GM19193 (cell line): ENCODE results near the gene ARHGEF3.
A peak's percentile ranks its signal among the peaks of the same experiment; 100 is the strongest.

ENCODE experiments used
- POLR2A ChIP-seq: IDR thresholded peaks from 4 replicates; pipeline ENCODE4 v1.6.1; 2011; ENCODE audit not compliant: insufficient read depth, insufficient read length; ENCODE audit errors: extremely low read depth

The ARHGEF3 gene

DNA sequence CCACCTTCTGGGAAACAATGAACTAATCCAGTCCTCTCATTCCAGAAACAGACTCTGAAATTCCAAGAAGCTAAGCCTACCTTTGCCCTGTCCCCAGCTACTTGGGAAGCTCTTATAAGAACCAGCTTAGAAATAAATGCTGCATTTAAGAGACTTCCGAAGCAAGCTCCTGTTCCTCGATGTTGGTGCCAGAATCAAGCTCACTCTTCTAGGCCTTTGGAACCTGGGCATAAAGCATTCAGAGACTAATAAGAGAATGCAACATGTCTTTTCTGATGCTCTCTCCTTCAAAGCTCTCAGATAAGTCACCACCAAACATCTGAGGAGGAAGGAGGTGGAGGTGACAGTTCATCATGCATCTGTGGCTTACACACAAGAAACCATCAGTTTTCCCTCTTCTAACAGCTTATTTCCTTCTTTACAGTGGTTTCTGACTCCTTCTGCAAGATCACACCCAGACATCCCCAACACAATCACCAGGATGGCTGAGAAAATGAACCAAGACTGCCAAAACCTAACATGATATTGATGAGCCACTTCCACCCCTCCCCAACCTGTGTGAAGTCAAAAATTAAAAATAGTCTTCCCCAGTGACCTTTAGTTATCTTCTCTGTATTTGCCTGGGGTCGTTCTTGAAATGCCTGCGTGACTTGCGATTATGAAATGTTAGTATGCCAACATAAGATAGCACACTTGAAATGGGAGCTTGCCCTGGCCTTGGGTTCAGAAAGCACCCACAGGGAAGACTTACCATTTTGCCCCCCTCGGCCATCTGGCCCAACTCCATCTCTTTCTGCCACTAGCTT lies 11.5 kb downstream of the ARHGEF3 start:
- TF ChIP-seq POLR2A = no peak

DNA sequence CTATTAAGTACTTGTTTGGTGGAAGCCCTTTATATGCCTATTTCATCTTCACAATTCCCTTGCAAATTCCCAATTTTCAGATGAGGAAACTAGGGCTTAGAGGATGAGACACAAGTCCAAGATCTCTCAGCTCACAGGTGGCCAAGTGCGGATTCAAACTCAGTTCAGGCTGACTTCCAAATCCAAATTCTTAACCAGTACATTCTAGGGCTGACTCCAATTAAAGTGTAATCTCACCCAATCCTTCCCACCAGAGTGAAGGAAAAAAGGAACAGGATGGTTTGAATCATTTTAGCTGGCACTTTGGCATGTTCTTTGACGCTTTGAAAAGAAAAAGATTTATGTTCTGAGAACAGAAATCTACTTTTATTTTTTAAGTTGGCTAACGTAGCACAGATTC lies 12.7 kb downstream of the ARHGEF3 start:
- TF ChIP-seq POLR2A = no peak

DNA sequence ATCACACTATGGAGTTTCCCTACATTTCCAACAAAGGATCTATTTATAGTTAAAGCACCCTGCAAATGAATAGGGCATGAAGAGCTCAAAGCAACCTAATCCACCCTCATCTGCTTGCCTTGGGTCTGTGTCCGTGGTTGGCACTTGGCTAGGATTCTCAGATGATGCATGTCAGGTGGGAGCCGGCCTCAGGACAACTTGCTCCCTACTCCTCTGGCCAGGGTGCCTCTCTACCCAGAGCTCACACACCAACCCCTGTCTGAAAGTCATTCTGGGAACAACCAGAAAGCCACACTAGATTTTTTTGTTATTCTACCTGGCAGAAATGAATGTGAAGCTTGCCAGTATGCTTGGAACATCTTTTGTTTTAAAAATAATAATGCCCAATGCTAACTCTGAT lies 13.2 kb downstream of the ARHGEF3 start:
- no peak for TF ChIP-seq POLR2A

DNA sequence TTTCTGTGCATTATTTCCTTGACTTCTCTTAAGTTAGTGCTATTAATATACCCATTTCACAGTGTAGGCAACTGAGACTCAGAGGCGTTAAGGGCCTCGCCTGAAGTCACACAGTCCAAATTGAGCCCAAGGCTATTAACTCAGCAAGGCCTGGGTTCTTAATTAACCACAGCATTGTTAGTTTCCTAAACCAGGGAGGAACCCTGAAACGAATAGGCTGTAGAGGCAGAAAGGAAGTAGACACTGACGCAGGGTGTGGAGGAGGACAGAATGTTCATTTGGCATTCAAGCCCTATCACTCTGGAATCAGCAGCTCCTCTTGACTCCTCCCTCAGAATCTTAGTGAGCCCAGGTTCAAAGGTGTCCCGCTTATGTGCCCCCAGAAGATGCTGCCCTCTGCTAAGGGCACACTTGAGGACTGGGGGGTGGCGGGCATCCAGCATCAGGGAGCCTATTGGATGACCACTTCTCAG lies 13.9 kb downstream of the ARHGEF3 start:
- no peak for TF ChIP-seq POLR2A

DNA sequence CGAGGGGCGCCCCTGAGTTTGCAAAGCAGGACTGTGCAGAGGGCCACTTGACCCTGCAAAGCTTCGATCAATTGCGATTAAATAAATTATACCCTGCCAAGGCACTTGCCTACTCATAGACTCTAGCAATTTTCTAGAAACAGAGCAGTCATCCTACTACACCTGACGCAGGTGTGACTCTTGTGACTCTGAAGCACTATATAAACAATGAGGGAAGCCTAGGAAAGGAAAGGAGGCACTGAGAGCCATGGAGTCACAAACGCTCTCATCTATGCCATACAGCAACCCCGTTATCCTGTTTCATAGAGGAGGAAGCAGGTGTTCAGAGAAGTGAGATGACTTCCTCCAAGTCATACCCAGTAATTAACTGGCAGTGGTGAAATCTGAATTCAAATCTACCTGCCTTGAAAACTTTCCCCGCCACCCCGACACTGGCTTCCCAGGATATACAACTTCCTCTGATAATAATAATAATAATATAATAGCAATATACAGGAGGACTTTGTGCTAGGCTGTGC lies 14.4 kb downstream of the ARHGEF3 start:
- TF ChIP-seq POLR2A = no peak

DNA sequence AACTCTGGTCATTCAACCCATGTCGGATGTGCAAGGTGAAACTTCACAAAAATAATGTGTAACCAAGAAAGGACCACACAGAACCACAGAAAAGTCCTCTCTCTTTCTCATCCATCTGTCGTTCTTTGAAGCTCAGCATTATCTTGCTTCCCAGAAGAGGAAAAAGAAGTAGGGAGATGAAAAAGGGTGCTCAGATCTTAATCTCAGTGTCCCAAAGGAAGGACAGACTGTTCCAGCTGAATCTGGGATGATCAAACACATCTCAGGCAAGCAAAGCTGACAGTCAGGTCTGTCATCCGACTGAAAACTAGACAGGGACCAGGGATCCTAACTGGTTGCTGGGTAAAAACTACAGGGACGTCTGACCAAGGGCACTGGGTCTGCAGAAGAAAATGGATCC lies 16.2 kb downstream of the ARHGEF3 start:
- no peak for TF ChIP-seq POLR2A

DNA sequence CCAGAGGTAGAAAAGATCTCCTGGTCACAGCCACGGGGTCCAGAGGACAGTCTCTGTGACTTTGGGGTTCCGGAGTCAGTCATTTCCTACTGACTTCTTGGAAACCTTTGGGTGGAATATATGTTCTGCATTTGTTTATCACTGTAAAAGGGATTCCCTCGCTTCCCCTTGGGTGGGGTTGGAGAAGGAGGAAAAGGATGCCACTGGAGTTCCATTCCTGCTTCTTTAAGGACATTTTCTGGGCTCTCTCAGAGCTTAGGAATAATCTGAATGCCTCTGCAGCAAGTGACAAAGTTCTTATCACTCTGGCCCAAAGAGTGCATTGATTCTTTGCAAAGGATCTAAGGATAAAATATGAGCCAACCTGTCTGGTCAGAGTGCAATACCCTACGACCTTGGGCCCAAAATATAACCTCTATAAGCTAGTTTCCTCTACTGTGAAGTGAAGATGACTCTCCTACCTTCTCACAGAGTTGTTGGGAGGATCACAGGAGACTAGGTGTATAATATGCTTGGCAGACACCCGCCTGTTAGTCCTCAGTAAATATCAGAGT lies 17.2 kb downstream of the ARHGEF3 start:
- no peak for TF ChIP-seq POLR2A

DNA sequence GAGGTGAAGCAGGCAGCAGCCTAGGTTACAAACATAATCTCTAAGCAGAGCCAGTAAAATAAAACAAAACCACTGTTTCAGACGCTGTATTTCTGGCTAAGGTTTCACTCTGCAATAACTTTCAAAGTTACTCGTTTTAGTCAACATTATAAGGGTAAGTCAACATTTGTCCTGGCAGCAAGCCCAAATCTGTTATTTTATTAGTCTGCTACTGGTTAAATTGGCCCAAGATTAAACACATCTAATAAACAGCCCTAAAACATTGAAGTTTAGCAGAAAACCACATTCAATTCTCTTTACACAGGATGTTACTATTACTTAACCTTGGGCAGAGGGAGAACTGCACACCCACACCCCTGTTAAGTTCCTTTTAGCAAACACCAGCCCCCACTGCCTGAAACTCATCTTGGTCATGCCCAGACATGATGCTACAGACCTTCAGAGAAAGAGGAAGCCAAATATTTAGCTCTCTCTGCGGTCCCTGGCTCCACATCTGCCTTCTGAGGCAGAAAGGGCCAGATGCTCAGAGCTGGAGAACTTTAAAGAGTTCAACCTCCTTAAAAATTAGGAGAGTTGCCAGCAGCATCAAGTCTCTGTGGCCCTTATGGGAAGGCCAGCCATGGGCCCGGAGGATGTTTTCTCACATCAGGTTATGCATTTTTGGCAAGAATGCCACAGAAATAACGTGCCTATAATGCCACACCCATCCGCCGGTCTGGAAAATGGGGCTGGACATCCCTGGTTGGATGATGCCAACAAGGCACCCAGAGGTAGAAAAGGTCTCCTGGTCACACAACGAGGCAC lies 17.9 kb downstream of the ARHGEF3 start:
- TF ChIP-seq POLR2A = peak; percentile 49

DNA sequence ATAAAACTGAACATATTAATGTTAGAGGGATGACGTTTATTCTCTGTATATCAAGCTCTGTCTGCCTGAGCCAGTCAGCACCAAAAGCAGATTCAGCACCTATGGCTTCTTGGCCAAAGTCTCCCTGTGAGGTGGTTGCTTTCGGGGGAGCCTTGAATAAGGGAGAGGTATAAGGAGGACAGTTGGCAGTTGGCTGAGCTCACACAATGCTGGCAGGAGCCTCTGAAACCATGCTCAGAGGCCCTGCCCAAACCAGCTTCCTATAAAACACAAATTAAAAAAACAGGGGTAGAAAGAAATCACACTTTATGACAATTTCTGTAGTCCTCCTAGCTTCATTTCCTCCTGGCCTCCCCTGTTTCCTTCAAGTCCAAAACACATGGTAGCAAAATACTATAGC lies 18.8 kb downstream of the ARHGEF3 start:
- no peak for TF ChIP-seq POLR2A

DNA sequence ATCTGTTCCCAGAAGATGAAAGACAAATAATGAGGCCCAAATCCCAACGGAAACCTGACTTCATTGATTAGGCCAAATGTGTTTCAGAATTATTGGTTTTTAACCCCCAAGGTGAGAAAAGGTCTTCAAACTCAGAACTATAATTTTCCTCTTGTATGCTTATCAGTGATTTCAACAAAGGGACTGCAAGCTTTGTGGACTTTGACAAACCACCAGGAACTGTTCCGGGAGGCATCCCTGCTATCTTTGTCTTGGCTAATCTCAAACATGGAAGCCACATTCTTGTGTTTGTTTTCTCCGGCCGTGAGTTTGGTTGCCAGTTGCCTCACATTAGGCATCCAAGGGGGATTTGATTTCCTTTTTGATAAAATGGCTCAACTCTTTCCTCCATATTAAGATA lies 19.5 kb downstream of the ARHGEF3 start:
- no peak for TF ChIP-seq POLR2A

DNA sequence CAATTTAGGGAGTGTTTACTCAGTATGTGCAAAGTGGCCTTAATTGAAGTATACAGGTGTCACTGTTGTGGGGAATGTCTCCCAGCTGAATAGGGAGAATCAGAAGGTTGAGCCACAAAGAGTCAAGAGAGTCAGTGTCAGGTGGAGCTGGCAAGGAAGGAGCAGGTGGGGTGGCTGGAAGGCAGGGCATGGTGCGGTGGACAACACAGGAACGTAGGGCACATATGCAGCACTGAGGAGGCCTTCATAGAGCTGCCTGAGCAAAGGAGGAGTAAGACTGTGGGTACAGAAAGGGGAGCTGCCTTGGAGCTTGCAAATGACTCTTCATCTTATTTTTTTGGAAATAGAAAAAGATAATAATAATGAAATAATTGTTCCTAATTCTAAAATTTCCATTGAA lies 20.0 kb downstream of the ARHGEF3 start:
- TF ChIP-seq POLR2A = no peak

DNA sequence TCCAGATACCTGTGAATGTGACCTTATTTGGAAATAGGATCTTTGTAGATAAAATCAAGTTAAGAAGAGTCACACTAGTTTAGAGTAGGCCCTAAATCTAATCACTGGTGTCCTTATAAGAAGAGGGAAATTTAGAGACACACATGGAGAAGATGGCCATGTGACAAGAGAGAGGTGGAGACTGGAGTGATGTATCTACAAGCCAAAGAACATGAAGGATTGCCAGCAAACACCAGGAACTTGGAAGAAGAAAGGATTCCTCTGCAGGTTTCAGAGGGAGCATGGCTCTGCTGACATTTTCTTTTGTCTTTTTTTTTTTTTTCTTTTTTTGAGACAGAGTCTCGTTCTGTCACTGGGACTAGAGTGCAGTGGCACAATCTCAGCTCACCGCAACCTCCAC lies 20.8 kb downstream of the ARHGEF3 start:
- TF ChIP-seq POLR2A = no peak

DNA sequence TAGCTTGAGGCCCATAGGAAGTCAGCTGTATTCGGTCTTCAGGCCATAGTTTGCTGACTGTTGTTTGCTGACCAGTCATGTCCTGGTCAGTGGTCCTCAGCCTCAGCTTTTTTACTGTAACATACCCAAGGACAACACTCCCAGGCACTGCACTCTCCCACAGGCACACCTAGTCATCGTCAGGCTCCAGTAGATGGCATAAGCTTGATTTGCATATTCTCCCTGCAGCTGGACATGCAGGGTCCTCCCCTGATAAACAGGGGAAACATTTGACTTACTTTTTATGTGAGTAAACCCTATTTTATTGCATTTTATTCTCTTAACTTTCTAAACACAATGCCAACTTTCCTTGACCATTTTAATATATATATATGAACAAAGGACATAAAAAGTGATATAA lies 22.9 kb downstream of the ARHGEF3 start:
- no peak for TF ChIP-seq POLR2A

DNA sequence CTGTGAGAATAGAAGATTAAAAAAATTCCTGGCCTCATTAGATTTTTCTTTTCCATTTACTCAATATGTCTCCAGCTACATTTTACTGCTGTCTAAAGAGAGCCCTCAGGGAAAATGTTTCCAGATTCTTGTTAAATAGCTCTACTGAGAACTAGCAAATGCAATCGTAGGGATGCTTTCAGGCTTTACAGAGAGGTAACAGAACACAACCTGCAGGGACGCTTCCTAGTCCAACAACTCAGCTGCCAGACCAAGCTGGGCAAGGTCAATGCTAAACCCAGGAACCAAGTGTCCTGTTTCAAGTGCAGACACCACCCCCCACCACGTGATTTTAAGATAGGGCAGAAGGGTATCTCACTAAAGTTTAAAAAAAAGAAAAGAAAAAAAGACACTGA lies 25.2 kb downstream of the ARHGEF3 start:
- TF ChIP-seq POLR2A = no peak

DNA sequence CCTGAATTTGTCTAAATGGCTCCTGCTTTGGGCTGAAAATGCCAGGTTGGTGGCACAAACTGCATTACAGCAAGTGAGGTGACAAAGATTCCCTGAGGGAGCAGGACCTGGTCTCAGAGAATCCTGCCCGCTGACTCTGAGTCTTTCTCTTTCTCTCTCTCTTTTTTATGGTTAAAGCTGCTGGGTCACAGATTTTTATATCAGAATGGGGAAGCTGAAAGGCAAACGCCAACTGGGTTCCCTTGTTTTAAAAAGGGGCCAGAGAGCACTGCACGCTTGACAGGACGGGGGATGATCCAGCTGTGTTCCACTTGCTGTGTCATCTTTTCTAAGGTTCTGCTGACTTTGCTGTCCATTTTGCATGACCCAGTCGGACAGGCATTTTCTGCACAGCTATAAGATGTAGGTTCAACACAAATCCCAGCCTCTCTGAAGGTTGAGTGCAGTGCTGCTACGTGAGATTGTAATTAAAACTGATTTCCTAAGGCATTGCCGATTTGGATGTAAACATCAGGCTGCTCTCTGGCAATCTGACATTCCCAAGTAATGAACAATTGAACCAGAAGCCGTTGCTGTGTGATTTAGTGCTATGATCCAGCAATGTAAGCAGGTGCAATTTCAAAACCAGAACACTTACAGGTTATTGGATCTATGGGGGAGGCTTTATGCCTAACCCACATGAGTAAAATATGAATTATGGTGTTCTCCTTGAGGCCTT lies 25.8 kb downstream of the ARHGEF3 start:
- TF ChIP-seq POLR2A = no peak
